Measurements from ENCODE around the gene PLXNA2.

PLXNA2 gene

GRCh38 chr1:208273386-208274017 is 29.3 kb upstream of the PLXNA2 start:
- no peak overlapping the region for H3K9ac ChIP-seq (ENCODE audit: low read depth, low read length, poor library complexity)
- H3K18ac ChIP-seq (ENCODE audit: low read length) = no peak overlapping the region
- peaks cover 0 to 48% (median 0%) of the 10 kb centered on the region in 3 experiments for H3K27me3 ChIP-seq (ENCODE audit: control insufficient read depth in 3 of 3, insufficient read depth in 3 of 3, low read depth in 1 of 3, low read length in 3 of 3)
- no peak overlapping the region for H3K14ac ChIP-seq (ENCODE audit: low read length)
- no CpG with 5 or more reads among the region's 6 CpGs for WGBS, 2 donors (ENCODE audit: extremely low coverage in 2 of 2, insufficient read length in 2 of 2, insufficient replicate concordance in 1 of 2)
- H3K36me3 ChIP-seq (replicated peaks in 1 of 2; ENCODE audit: control insufficient read depth in 2 of 2, insufficient read depth in 2 of 2, low read length in 2 of 2) = no peaks in the 10 kb centered on the region
- no peak overlapping the region for H2AFZ ChIP-seq (ENCODE audit: low read length)
- H4K8ac ChIP-seq (ENCODE audit: low read depth, low read length) = no peak overlapping the region
- no peak overlapping the region for H3K23ac ChIP-seq (ENCODE audit: low read depth, low read length, poor library complexity)
- no peak overlapping the region for H2BK15ac ChIP-seq (ENCODE audit: low read length)
- H2BK120ac ChIP-seq (ENCODE audit: low read depth, low read length) = no peak overlapping the region
- H2BK5ac ChIP-seq (ENCODE audit: low read length) = no peak overlapping the region
- no peak overlapping the region for H3K4ac ChIP-seq (ENCODE audit: low read length)
- no peak overlapping the region for H4K91ac ChIP-seq (ENCODE audit: low read depth, low read length, poor library complexity)
- no peaks in the 10 kb centered on the region for H3K79me1 ChIP-seq (ENCODE audit: low read depth, low read length)
- no peak overlapping the region for H2AK5ac ChIP-seq (ENCODE audit: low read depth, low read length)
- no peak for DNase-seq (ENCODE audit: low spot score)
- no peak overlapping the region for H3K4me3 ChIP-seq (ENCODE audit: low read length in 2 of 2)
- no peak overlapping the region for H2BK12ac ChIP-seq (ENCODE audit: low read length)
- H3K4me1 ChIP-seq (ENCODE audit: control insufficient read depth in 2 of 2, insufficient read depth in 1 of 2, low read depth in 1 of 2, low read length in 2 of 2) = peaks cover 0 to 19% of the 10 kb centered on the region in 2 donors
- H3K9me3 ChIP-seq (replicated peaks in 1 of 2; ENCODE audit: control insufficient read depth in 2 of 2, insufficient read depth in 1 of 2, low read depth in 1 of 2, low read length in 2 of 2) = no peaks in the 10 kb centered on the region
- H3K27ac ChIP-seq (replicated peaks; ENCODE audit: low read length) = no peak overlapping the region
- H3K4me2 ChIP-seq (ENCODE audit: insufficient read depth, low read length, poor library complexity, severe bottlenecking) = no peak overlapping the region

GRCh38 chr1:208272713-208273112 is 28.5 kb upstream of the PLXNA2 start:
- no peak for DNase-seq (ENCODE audit: low spot score)
- Histone ChIP-seq H2BK12ac (ENCODE audit: low read length) (no peak overlapping the region), H3K27me3 (ENCODE audit: control insufficient read depth in 3 of 3, insufficient read depth in 3 of 3, low read depth in 1 of 3, low read length in 3 of 3) (peaks cover 0 to 56% (median 0%) of the 10 kb centered on the region in 3 experiments)

GRCh38 chr1:208272311-208272710 is 28.1 kb upstream of the PLXNA2 start:
- Histone ChIP-seq H3K9ac (ENCODE audit: low read depth, low read length, poor library complexity) (no peak overlapping the region), H3K14ac (ENCODE audit: low read length) (no peak overlapping the region), H2BK15ac (ENCODE audit: low read length) (no peak overlapping the region), H3K9me3 (replicated peaks in 1 of 2; ENCODE audit: control insufficient read depth in 2 of 2, insufficient read depth in 1 of 2, low read depth in 1 of 2, low read length in 2 of 2) (no peaks in the 10 kb centered on the region), H4K91ac (ENCODE audit: low read depth, low read length, poor library complexity) (no peak overlapping the region), H2BK120ac (ENCODE audit: low read depth, low read length) (no peak overlapping the region), H2BK12ac (ENCODE audit: low read length) (no peak overlapping the region), H4K8ac (ENCODE audit: low read depth, low read length) (no peak overlapping the region), H2AFZ (ENCODE audit: low read length) (no peak overlapping the region), H3K36me3 (replicated peaks in 1 of 2; ENCODE audit: control insufficient read depth in 2 of 2, insufficient read depth in 2 of 2, low read length in 2 of 2) (no peaks in the 10 kb centered on the region), H3K4me2 (ENCODE audit: insufficient read depth, low read length, poor library complexity, severe bottlenecking) (no peak overlapping the region), H3K4me3 (ENCODE audit: low read length in 2 of 2) (no peak overlapping the region), H3K27ac (replicated peaks; ENCODE audit: low read length) (no peak overlapping the region), H3K18ac (ENCODE audit: low read length) (no peak overlapping the region), H3K4me1 (ENCODE audit: control insufficient read depth in 2 of 2, insufficient read depth in 1 of 2, low read depth in 1 of 2, low read length in 2 of 2) (peaks cover 8 to 21% of the 10 kb centered on the region in 2 donors), H2BK5ac (ENCODE audit: low read length) (no peak overlapping the region), H3K4ac (ENCODE audit: low read length) (no peak overlapping the region), H2AK5ac (ENCODE audit: low read depth, low read length) (no peak overlapping the region), H3K23ac (ENCODE audit: low read depth, low read length, poor library complexity) (no peak overlapping the region), H3K79me1 (ENCODE audit: low read depth, low read length) (no peaks in the 10 kb centered on the region), H3K27me3 (ENCODE audit: control insufficient read depth in 3 of 3, insufficient read depth in 3 of 3, low read depth in 1 of 3, low read length in 3 of 3) (peaks cover 0 to 59% (median 0%) of the 10 kb centered on the region in 3 experiments)
- DNase-seq (ENCODE audit: low spot score) = no peak
- WGBS, 2 donors (ENCODE audit: extremely low coverage in 2 of 2, insufficient read length in 2 of 2, insufficient replicate concordance in 1 of 2) = no CpG with 5 or more reads among the region's 2 CpGs

More at GRCh38 chr1:208272713-208273112, 28.5 kb upstream of the PLXNA2 start:
- no peaks in the 10 kb centered on the region for H3K9me3 ChIP-seq (replicated peaks in 1 of 2; ENCODE audit: control insufficient read depth in 2 of 2, insufficient read depth in 1 of 2, low read depth in 1 of 2, low read length in 2 of 2)
- no peak overlapping the region for H3K9ac ChIP-seq (ENCODE audit: low read depth, low read length, poor library complexity)
- H2AFZ ChIP-seq (ENCODE audit: low read length) = no peak overlapping the region
- no peak overlapping the region for H3K18ac ChIP-seq (ENCODE audit: low read length)
- no peak overlapping the region for H3K27ac ChIP-seq (replicated peaks; ENCODE audit: low read length)
- no peak overlapping the region for H4K91ac ChIP-seq (ENCODE audit: low read depth, low read length, poor library complexity)
- H3K4me2 ChIP-seq (ENCODE audit: insufficient read depth, low read length, poor library complexity, severe bottlenecking) = no peak overlapping the region
- no peak overlapping the region for H2AK5ac ChIP-seq (ENCODE audit: low read depth, low read length)
- no peak overlapping the region for H4K8ac ChIP-seq (ENCODE audit: low read depth, low read length)
- H3K4ac ChIP-seq (ENCODE audit: low read length) = no peak overlapping the region
- H3K79me1 ChIP-seq (ENCODE audit: low read depth, low read length) = no peaks in the 10 kb centered on the region
- H3K36me3 ChIP-seq (replicated peaks in 1 of 2; ENCODE audit: control insufficient read depth in 2 of 2, insufficient read depth in 2 of 2, low read length in 2 of 2) = no peaks in the 10 kb centered on the region
- H3K23ac ChIP-seq (ENCODE audit: low read depth, low read length, poor library complexity) = no peak overlapping the region
- no peak overlapping the region for H3K4me3 ChIP-seq (ENCODE audit: low read length in 2 of 2)
- no CpG with 5 or more reads among the region's 1 CpG for WGBS, 2 donors (ENCODE audit: extremely low coverage in 2 of 2, insufficient read length in 2 of 2, insufficient replicate concordance in 1 of 2)
- H2BK120ac ChIP-seq (ENCODE audit: low read depth, low read length) = no peak overlapping the region
- no peak overlapping the region for H3K14ac ChIP-seq (ENCODE audit: low read length)
- H2BK5ac ChIP-seq (ENCODE audit: low read length) = no peak overlapping the region
- no peak overlapping the region for H2BK15ac ChIP-seq (ENCODE audit: low read length)
- H3K4me1 ChIP-seq (ENCODE audit: control insufficient read depth in 2 of 2, insufficient read depth in 1 of 2, low read depth in 1 of 2, low read length in 2 of 2) = peaks cover 4 to 19% of the 10 kb centered on the region in 2 donors

DNA sequence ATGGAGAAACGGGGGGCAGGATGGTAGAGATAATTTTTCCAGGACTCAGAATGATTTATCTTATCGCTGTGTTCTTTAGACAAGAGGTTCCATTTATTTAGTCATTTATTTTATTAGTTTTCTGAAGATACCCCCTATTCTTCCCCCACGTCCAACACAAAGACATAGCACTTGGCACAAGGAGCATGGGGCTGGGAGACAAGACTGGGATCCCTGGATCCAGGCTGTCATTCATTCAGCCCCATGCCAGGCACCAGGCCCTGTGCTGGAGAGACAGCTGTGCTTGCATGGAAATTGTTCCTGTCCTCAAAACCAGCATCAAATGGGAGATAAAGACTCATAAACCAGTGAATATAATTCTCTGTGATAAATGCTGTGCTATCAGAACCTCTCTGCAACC is 27.1 kb upstream of the PLXNA2 start:
- H3K9me3 ChIP-seq (replicated peaks in 1 of 2; ENCODE audit: control insufficient read depth in 2 of 2, insufficient read depth in 1 of 2, low read depth in 1 of 2, low read length in 2 of 2) = no peaks in the 10 kb centered on the region
- H3K79me1 ChIP-seq (ENCODE audit: low read depth, low read length) = no peaks in the 10 kb centered on the region
- H3K4me2 ChIP-seq (ENCODE audit: insufficient read depth, low read length, poor library complexity, severe bottlenecking) = no peak overlapping the region
- H3K27ac ChIP-seq (replicated peaks; ENCODE audit: low read length) = no peak overlapping the region
- no peak overlapping the region for H3K9ac ChIP-seq (ENCODE audit: low read depth, low read length, poor library complexity)
- no peak overlapping the region for H4K8ac ChIP-seq (ENCODE audit: low read depth, low read length)
- H2BK120ac ChIP-seq (ENCODE audit: low read depth, low read length) = no peak overlapping the region
- no peak overlapping the region for H3K4me3 ChIP-seq (ENCODE audit: low read length in 2 of 2)
- no peak overlapping the region for H3K14ac ChIP-seq (ENCODE audit: low read length)
- H3K36me3 ChIP-seq (replicated peaks in 1 of 2; ENCODE audit: control insufficient read depth in 2 of 2, insufficient read depth in 2 of 2, low read length in 2 of 2) = no peaks in the 10 kb centered on the region
- no peak overlapping the region for H3K18ac ChIP-seq (ENCODE audit: low read length)
- H2AK5ac ChIP-seq (ENCODE audit: low read depth, low read length) = no peak overlapping the region
- no peak overlapping the region for H2BK5ac ChIP-seq (ENCODE audit: low read length)
- no peak for DNase-seq (ENCODE audit: low spot score)
- WGBS, 2 donors (ENCODE audit: extremely low coverage in 2 of 2, insufficient read length in 2 of 2, insufficient replicate concordance in 1 of 2) = no CpG with 5 or more reads among the region's 3 CpGs
- no peak overlapping the region for H2BK15ac ChIP-seq (ENCODE audit: low read length)
- no peak overlapping the region for H2BK12ac ChIP-seq (ENCODE audit: low read length)
- H3K4me1 ChIP-seq (ENCODE audit: control insufficient read depth in 2 of 2, insufficient read depth in 1 of 2, low read depth in 1 of 2, low read length in 2 of 2) = peaks cover 8 to 21% of the 10 kb centered on the region in 2 donors
- peaks cover 0 to 65% (median under 1%) of the 10 kb centered on the region in 3 experiments for H3K27me3 ChIP-seq (ENCODE audit: control insufficient read depth in 3 of 3, insufficient read depth in 3 of 3, low read depth in 1 of 3, low read length in 3 of 3)
- no peak overlapping the region for H4K91ac ChIP-seq (ENCODE audit: low read depth, low read length, poor library complexity)
- no peak overlapping the region for H2AFZ ChIP-seq (ENCODE audit: low read length)
- H3K4ac ChIP-seq (ENCODE audit: low read length) = no peak overlapping the region
- no peak overlapping the region for H3K23ac ChIP-seq (ENCODE audit: low read depth, low read length, poor library complexity)

All from neuronal stem cell (in vitro differentiated cells).